ENCODE data around the gene NDUFV2. TPM values are rescaled to one million over a fixed set of nuclear protein-coding genes. Genes with fewer than 3 reads are reported as not detected.

NDUFV2 gene
- total RNA-seq, 1 experiment from 2014 or later: 194 TPM

DNA sequence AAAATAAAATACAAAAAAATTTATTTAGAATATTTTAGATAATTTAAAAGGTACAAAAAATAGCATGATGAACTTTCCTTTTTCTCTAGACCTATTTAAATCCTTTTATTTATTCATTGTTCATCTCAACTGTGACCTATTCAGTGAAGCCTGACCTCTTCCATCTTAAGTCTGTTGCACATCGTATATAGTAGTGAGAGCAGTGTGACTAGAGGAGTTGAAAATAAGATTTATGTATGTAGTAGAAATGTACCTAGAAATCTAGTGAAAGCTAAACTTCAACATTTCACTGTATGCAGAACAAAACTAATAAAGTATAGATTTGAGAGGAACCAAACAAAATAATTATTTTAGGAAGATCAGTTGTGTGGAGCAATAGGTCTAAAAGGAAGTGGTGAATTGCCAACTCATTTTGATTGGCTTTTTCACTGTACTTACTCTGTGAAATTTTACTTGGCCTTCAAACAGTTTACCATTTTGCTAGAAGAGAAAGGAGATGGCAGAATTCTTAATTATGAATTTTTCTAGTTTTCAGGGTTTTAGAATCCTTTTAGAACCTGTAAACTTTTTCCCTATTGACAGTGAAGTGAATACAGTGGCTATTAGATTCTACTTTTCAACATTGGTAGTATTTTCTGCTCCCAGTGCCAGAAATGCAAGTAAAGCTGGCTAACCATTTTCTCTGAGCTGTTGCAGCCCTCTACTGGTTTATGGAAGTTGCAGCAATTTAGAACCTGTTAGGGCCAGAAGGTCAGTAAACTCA is 45.1 kb downstream of the NDUFV2 start:
- no peak overlapping the region for H3K27ac ChIP-seq (ENCODE audit: low read depth, low read length)
- intact Hi-C loops (cut with micrococcal nuclease): loop anchor here (1.0 to 10.0 kb wide), 4 partner anchors 74 to 495 kb away; no protein-coding TSS in a partner anchor

More for the DNA sequence above, 45.1 kb downstream of the NDUFV2 start:
- POLR2A ChIA-PET: no interaction called here
- Histone ChIP-seq H3K36me3 (ENCODE audit: control insufficient read depth in 1 of 2, insufficient read depth in 2 of 2, low read length in 2 of 2) (no peaks in the 10 kb centered on the region), H3K79me2 (ENCODE audit: insufficient read depth, low read length) (peaks cover 68% of the 10 kb centered on the region), H3K27me3 (ENCODE audit: insufficient read depth, low read length) (no peaks in the 10 kb centered on the region), H3K9me2 (ENCODE audit: insufficient read depth) (no peaks in the 10 kb centered on the region), H2AFZ (ENCODE audit: low read depth, low read length, poor library complexity, severe bottlenecking) (no peak overlapping the region), H3K4me2 (ENCODE audit: low read length) (no peak overlapping the region), H3K9me3 (ENCODE audit: control insufficient read depth in 1 of 2, insufficient read depth in 1 of 2, low read depth in 1 of 2, low read length in 2 of 2) (no peaks in the 10 kb centered on the region), H3K9ac (ENCODE audit: low read length) (no peak overlapping the region), H4K20me1 (ENCODE audit: insufficient read depth) (no peaks in the 10 kb centered on the region), H3K4me3 (replicated peaks in 1 of 2; ENCODE audit: low read depth in 1 of 2, low read length in 2 of 2) (no peak overlapping the region), H3K4me1 (ENCODE audit: control insufficient read depth in 1 of 2, insufficient read depth in 2 of 2, low read length in 2 of 2) (peaks cover 0 to 5% of the 10 kb centered on the region in 2 experiments; a peak in 2 of 4 replicates)
- DNase-seq (ENCODE audit: low read depth, low spot score): peak; percentile 48
- RAD21 ChIA-PET (ENCODE audit: low non-redundant PET in 1 of 2, low total read pairs in 2 of 2, uncharacterized antibody in 2 of 2, unreplicated experiment in 2 of 2): no interaction called here
- no TSS peak for BruUV-seq (replicated peaks)
- peak; percentile 89 for ATAC-seq
- CTCF ChIA-PET: interaction anchor here (0.9 to 1.8 kb wide), 4 partner anchors 10 to 160 kb away, joined by 3 to 7 read pairs (median 4); no protein-coding TSS in a partner anchor
- TF ChIP-seq CTCF (IDR thresholded peaks at IDR 0.05 in 2 of 3, conservative IDR thresholded peaks at IDR 0.05 in 1 of 3; ENCODE audit: borderline replicate concordance in 1 of 3, insufficient read depth in 1 of 3, low read depth in 2 of 3, low read length in 2 of 3): peak; percentile 63 to 71 (median 69); a peak in 5 of 6 replicates
- no peak for TF ChIP-seq ZFX (IDR thresholded peaks at IDR 0.05)
- TF ChIP-seq, protein P1, sequence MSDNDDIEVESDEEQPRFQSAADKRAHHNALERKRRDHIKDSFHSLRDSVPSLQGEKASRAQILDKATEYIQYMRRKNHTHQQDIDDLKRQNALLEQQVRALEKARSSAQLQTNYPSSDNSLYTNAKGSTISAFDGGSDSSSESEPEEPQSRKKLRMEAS (IDR thresholded peaks at IDR 0.05): no peak
- no peak for TF ChIP-seq SP1 (IDR thresholded peaks at IDR 0.05; ENCODE audit: low read depth)
- peak; percentile 85 for TF ChIP-seq RAD21 (IDR thresholded peaks at IDR 0.05; ENCODE audit: low read depth)
- TF ChIP-seq EGR1 (IDR thresholded peaks at IDR 0.05; ENCODE audit: low read depth): no peak
- no peak for TF ChIP-seq EZH2 (IDR thresholded peaks at IDR 0.05)
